GM12878 (cell line): ENCODE results near the gene MALT1. TPM values are rescaled to one million over a fixed set of nuclear protein-coding genes. Genes with fewer than 3 reads are reported as not detected.

Experiments used
- ATAC-seq: fragments of 200-7000 bp; cut with Tn5 transposase; 3 replicates; pipeline ENCODE4 v1.9.1; 2020; ENCODE audit warnings: mild to moderate bottlenecking, moderate library complexity
- BruUV-seq: library from RNA; stranded (reverse); fragments of 400-500 nt; replicated peaks from 2 replicates; lab custom pipeline; 2021; lab: Mats Ljungman, UMichigan
- CTCF ChIA-PET: fragments of 300-600 bp; sonication (Branson Sonifier 250); formaldehyde crosslinking; extraction: SDS; loops from one replicate; lab custom pipeline; 2021; ENCODE audit warnings: inconsistent platforms; lab: Yijun Ruan, JAX
- POLR2A ChIA-PET: fragments of 350-600 bp; formaldehyde crosslinking; extraction: SDS; loops from one replicate; lab custom pipeline; 2021; ENCODE audit warnings: inconsistent platforms; lab: Charles Lee
- RAD21 ChIA-PET: fragments of 300-600 bp; sonication (Branson Sonifier 250); formaldehyde crosslinking; loops from one replicate; lab custom pipeline; 2023; ENCODE audit warnings: antibody characterized with exemption; ENCODE audit not compliant: unreplicated experiment; lab: Charles Lee
- SMC1A ChIA-PET: fragments of 300-600 bp; sonication (Branson Sonifier 250); formaldehyde crosslinking; loops from one replicate; lab custom pipeline; 2023; ENCODE audit not compliant: unreplicated experiment, uncharacterized antibody; lab: Charles Lee
- DNase-seq: peaks from one replicate; pipeline ENCODE4 v3.0.0-alpha.2; 2011; ENCODE audit warnings: low read depth, low spot score
- FAIRE-seq: peaks from 3 replicates; lab custom pipeline; 2011; peaks lifted over from hg19 to GRCh38; lab: Jason Lieb, UNC
- H2AFZ ChIP-seq: 2 replicates; pipeline ENCODE4 v1.6.0; 2011; ENCODE audit warnings: low read depth, low read length, control low read depth; ENCODE audit not compliant: control insufficient read depth
- H3K27ac ChIP-seq: 2 replicates; pipeline ENCODE4 v1.5.1; 2011; ENCODE audit warnings: control low read depth; ENCODE audit not compliant: control insufficient read depth, insufficient read depth
- H3K27me3 ChIP-seq, 2 experiments: replicated peaks in 1 of 2; 2 replicates each; pipeline versions ENCODE4 v1.6.0 to v1.6.1; 2011; ENCODE audit warnings: low read length in 1 of 2; ENCODE audit not compliant: control insufficient read depth in 2 of 2, insufficient read depth in 2 of 2
- H3K36me3 ChIP-seq, 2 experiments: 2 replicates each; pipeline ENCODE4 v1.5.1; 2011; ENCODE audit warnings: low read length in 1 of 2; ENCODE audit not compliant: control insufficient read depth in 2 of 2, insufficient read depth in 2 of 2
- H3K4me1 ChIP-seq: 2 replicates; pipeline ENCODE4 v1.6.1; 2011; ENCODE audit warnings: mild to moderate bottlenecking, low read length, moderate library complexity, mixed read lengths; ENCODE audit not compliant: control insufficient read depth, insufficient read depth
- H3K4me2 ChIP-seq: 2 replicates; pipeline ENCODE4 v1.6.0; 2011; ENCODE audit warnings: control low read depth; ENCODE audit not compliant: control insufficient read depth, insufficient read depth
- H3K4me3 ChIP-seq: fragments of 200-600 bp; sonication (generic); 2 replicates; pipeline ENCODE4 v1.5.1; 2016
- H3K79me2 ChIP-seq: 2 replicates; pipeline ENCODE4 v1.6.0; 2011; ENCODE audit warnings: low read length; ENCODE audit not compliant: control insufficient read depth, insufficient read depth
- H3K9ac ChIP-seq: 2 replicates; pipeline ENCODE4 v1.8.0; 2011; ENCODE audit warnings: low read length, control low read depth, mixed read lengths; ENCODE audit not compliant: control insufficient read depth, insufficient read depth
- H3K9me3 ChIP-seq: replicated peaks from 3 replicates; pipeline ENCODE4 v1.5.1; 2011; ENCODE audit warnings: mild to moderate bottlenecking, low read length; ENCODE audit not compliant: control insufficient read depth, insufficient read depth
- H4K20me1 ChIP-seq: 2 replicates; pipeline ENCODE4 v1.6.0; 2011; ENCODE audit not compliant: control insufficient read depth, insufficient read depth
- BHLHE40 ChIP-seq, 2 experiments: fragments of 450-650 bp in 1 of 2; IDR thresholded peaks; 2 replicates each; pipeline ENCODE4 v1.6.1; 2011 to 2017; ENCODE audit warnings: low read depth in 2 of 2, borderline replicate concordance in 1 of 2, improper control_type of control experiment in 1 of 2, low read length in 1 of 2, mild to moderate bottlenecking in 1 of 2
- E2F4 ChIP-seq: IDR thresholded peaks from 2 replicates; pipeline ENCODE4 v1.6.1; 2012; ENCODE audit warnings: low read depth, low read length, improper control_type of control experiment
- EZH2 ChIP-seq: IDR thresholded peaks from 2 replicates; pipeline ENCODE4 v1.6.1; 2012; ENCODE audit warnings: low read depth, mild to moderate bottlenecking, control low read depth, inconsistent platforms, low read length, borderline replicate concordance; ENCODE audit not compliant: control insufficient read depth
- IRF3 ChIP-seq: fragments of 450-650 bp; IDR thresholded peaks from 2 replicates; pipeline ENCODE4 v1.6.1; 2014; ENCODE audit warnings: mild to moderate bottlenecking
- IRF5 ChIP-seq: fragments of 450-650 bp; IDR thresholded peaks from 2 replicates; pipeline ENCODE4 v1.6.1; 2017; ENCODE audit warnings: borderline replicate concordance
- KLF5 ChIP-seq: fragments of 450-650 bp; IDR thresholded peaks from 2 replicates; pipeline ENCODE4 v1.6.1; 2014; ENCODE audit warnings: mild to moderate bottlenecking; ENCODE audit not compliant: partially characterized antibody
- MLLT1 ChIP-seq: fragments of 450-650 bp; IDR thresholded peaks from 2 replicates; pipeline ENCODE4 v1.6.1; 2016; ENCODE audit warnings: mild to moderate bottlenecking
- NBN ChIP-seq: fragments of 450-650 bp; IDR thresholded peaks from 2 replicates; pipeline ENCODE4 v1.6.1; 2016
- RCOR1 ChIP-seq: conservative IDR thresholded peaks from 2 replicates; pipeline ENCODE4 v1.6.1; 2012; ENCODE audit warnings: low read depth, low read length, improper control_type of control experiment
- SPI1 ChIP-seq: IDR thresholded peaks from 2 replicates; pipeline ENCODE4 v1.6.1; 2011; ENCODE audit warnings: low read depth, mild to moderate bottlenecking, low read length, moderate library complexity, borderline replicate concordance; ENCODE audit not compliant: insufficient read depth
- TARDBP ChIP-seq: IDR thresholded peaks from 2 replicates; pipeline ENCODE4 v1.6.1; 2016; ENCODE audit warnings: borderline replicate concordance
- ZNF592 ChIP-seq: fragments of 450-650 bp; IDR thresholded peaks from 2 replicates; pipeline ENCODE4 v1.6.1; 2017; ENCODE audit warnings: mild to moderate bottlenecking, moderate library complexity
- WGBS: methylation state at CpG from one replicate; pipeline ENCODE4 v1.1.6; 2016; ENCODE audit warnings: low lambda C conversion rate; ENCODE audit not compliant: insufficient replicate concordance, insufficient coverage; ENCODE audit errors: missing lambda C conversion rate; 5-methylcytosine and 5-hydroxymethylcytosine counted together
- in situ Hi-C: fragments of 300-500 bp; cut with MboI; formaldehyde crosslinking; loops from 9 replicates; pipeline ENCODE4 v1.14.3; 2018; ENCODE audit warnings: mixed read lengths
- intact Hi-C: fragments of 100-400 bp; cut with micrococcal nuclease; formaldehyde crosslinking; loops from one replicate; pipeline ENCODE4 v1.14.2; 2022; ENCODE audit not compliant: unreplicated experiment
- polyA plus RNA-seq, 11 experiments: library from polyadenylated mRNA; depleted of rRNA in 4 of 11; unstranded in 6 of 11; stranded (reverse) in 5 of 11; fragments of >200 nt; fragmentation: Nextera tagmentation in 4 of 11; fragmentation: Illumina TruSeq in 1 of 11; extraction: Ambion mirVana in 4 of 11; extraction: Trizol in 1 of 11; gene quantifications; 1 replicate in 1 of 11; 2 replicates in 10 of 11; pipeline versions ENCODE4 v1.2.1 to v1.2.3, GENCODE V29; 2011 to 2016; ENCODE audit warnings: inconsistent platforms in 2 of 11, missing spikeins in 2 of 11, low read depth in 1 of 11
- total RNA-seq, 4 experiments: library from RNA; depleted of rRNA in 3 of 4; stranded (reverse); fragments of >200 nt in 3 of 4; fragmentation: Illumina TruSeq in 1 of 4; extraction: Trizol in 1 of 4; gene quantifications; 2 replicates each; pipeline versions ENCODE4 v1.2.1 to v1.2.3, GENCODE V29; 2013 to 2021

Gene MALT1
- total and polyA plus RNA-seq, 10 of the 15 experiments (the other 5 are each of a cell fraction or from before 2014, with no cell fraction given) = 17.6 to 126 (median 45.4) TPM

GRCh38 chr18:58654896-58655614 lies 16.2 kb upstream of the MALT1 start:
- peak overlapping the region; percentile 49 for H3K4me2 ChIP-seq
- no peaks in the 10 kb centered on the region for H3K36me3 ChIP-seq
- H3K9me3 ChIP-seq = peaks cover 4% of the 10 kb centered on the region; the same call in 2 of the 3 replicates
- H2AFZ ChIP-seq = peak overlapping the region; percentile 7; the same call in 1 of the 2 replicates
- CTCF ChIA-PET = interaction anchor here (0.7 to 2.0 kb wide), 11 partner anchors 10 to 125 kb away, joined by 3 to 15 read pairs (median 6); partner anchors contain the start of gene MALT1
- no TSS peak for BruUV-seq
- no peaks in the 10 kb centered on the region for H3K27me3 ChIP-seq
- intact Hi-C loops = no loop called here
- no peaks in the 10 kb centered on the region for H4K20me1 ChIP-seq
- H3K27ac ChIP-seq = peak overlapping the region; percentile 86
- RAD21 ChIA-PET = interaction anchor here (0.8 to 3.0 kb wide), 13 partner anchors 15 to 123 kb away, joined by 3 to 15 read pairs (median 5); partner anchors contain the start of gene MALT1
- in situ Hi-C loops = loop anchor here (5.0 to 25.0 kb wide), 2 partner anchors 123 to 1257 kb away; no protein-coding TSS in a partner anchor
- DNase-seq (no peak), ATAC-seq (no peak), FAIRE-seq (no peak)
- POLR2A ChIA-PET = interaction anchor here (0.5 to 2.3 kb wide), 8 partner anchors 14 to 123 kb away, joined by 3 to 15 read pairs (median 4); partner anchors contain the start of gene MALT1
- 49% methylated on average over 6 of the region's 6 CpGs for WGBS
- SMC1A ChIA-PET = interaction anchor here (0.7 to 29.9 kb wide), 23 partner anchors 10 to 119 kb away, joined by 3 to 682 read pairs (median 5); partner anchors contain the start of gene MALT1
- H3K4me1 ChIP-seq = peaks cover 40% of the 10 kb centered on the region
- peak overlapping the region; percentile 59 for H3K4me3 ChIP-seq
- H3K9ac ChIP-seq = peak overlapping the region; percentile 51
- H3K79me2 ChIP-seq = peaks cover 52% of the 10 kb centered on the region
- TF ChIP-seq SPI1 (no peak), RCOR1 (no peak), NBN (0 out of 2 replicates have a peak, but pooled peaks have one; percentile 27), BHLHE40 (IDR thresholded peaks at IDR 0.05; ENCODE audit: borderline replicate concordance in 1 of 2, low read depth in 2 of 2, low read length in 1 of 2) (0 out of 4 replicates have a peak, but pooled peaks of 1 of the 2 experiments have one; percentile 6), KLF5 (peak; percentile 91), ZNF592 (no peak), IRF5 (no peak), E2F4 (no peak), MLLT1 (peak; percentile 75), TARDBP (no peak), EZH2 (no peak), IRF3 (no peak)
